Measurements from ENCODE around the gene SH2B2.

SH2B2 gene

GRCh38 chr7:102302025-102302424, 15.4 kb downstream of the SH2B2 start:
- TF ChIP-seq CTCF (conservative IDR thresholded peaks at IDR 0.05; ENCODE audit: low read depth, low read length) = no peak
- DNase-seq (ENCODE audit: low read depth) = no peak
- H3K4me3 ChIP-seq (ENCODE audit: low read length) = no peak overlapping the region

GRCh38 chr7:102303669-102304422, 17.2 kb downstream of the SH2B2 start:
- no peak for TF ChIP-seq CTCF (conservative IDR thresholded peaks at IDR 0.05; ENCODE audit: low read depth, low read length)

GRCh38 chr7:102304668-102305067, 18.0 kb downstream of the SH2B2 start:
- H3K4me3 ChIP-seq (ENCODE audit: low read length) = no peak overlapping the region
- no peak for DNase-seq (ENCODE audit: low read depth)
- TF ChIP-seq CTCF (conservative IDR thresholded peaks at IDR 0.05; ENCODE audit: low read depth, low read length) = no peak

More at GRCh38 chr7:102303669-102304422, 17.2 kb downstream of the SH2B2 start:
- H3K4me3 ChIP-seq (ENCODE audit: low read length) = no peak overlapping the region
- no peak for DNase-seq (ENCODE audit: low read depth)

- no peak for DNase-seq (ENCODE audit: low read depth)
- TF ChIP-seq CTCF (conservative IDR thresholded peaks at IDR 0.05; ENCODE audit: low read depth, low read length) = no peak
- no peak overlapping the region for H3K4me3 ChIP-seq (ENCODE audit: low read length)
These were observed 19.0 kb downstream of the SH2B2 start for GRCh38 chr7:102305414-102306268.

GRCh38 chr7:102306916-102307677, 20.4 kb downstream of the SH2B2 start:
- no peak overlapping the region for H3K4me3 ChIP-seq (ENCODE audit: low read length)
- no peak for TF ChIP-seq CTCF (conservative IDR thresholded peaks at IDR 0.05; ENCODE audit: low read depth, low read length)
- no peak for DNase-seq (ENCODE audit: low read depth)

- no peak for DNase-seq (ENCODE audit: low read depth)
- no peak overlapping the region for H3K4me3 ChIP-seq (ENCODE audit: low read length)
- TF ChIP-seq CTCF (conservative IDR thresholded peaks at IDR 0.05; ENCODE audit: low read depth, low read length) = no peak
These were observed 23.7 kb downstream of the SH2B2 start for GRCh38 chr7:102310414-102310815.

Data from retinal pigment epithelial cell (primary cell).